Measurements from ENCODE around the gene CCL21.
"Not testable (repeated sequence)": the region's sequence is repeated elsewhere in the genome, so short reads cannot be mapped to it uniquely, and the experiment has no call there.

The CCL21 gene
- 0 reads per million in 2 donors for total RNA-seq

- DNase-seq = no peak
These were observed at the start of gene CCL21 for GRCh38 chr9:34710023-34710422. TSS of gene CCL21 (minus strand) at chr9:34710136. CDS start at chr9:34710066, 70 bp downstream.

- DNase-seq = no peak
These were observed 49.6 kb upstream of the CCL21 start for GRCh38 chr9:34759432-34760134.

GRCh38 chr9:34750320-34750719 lies 40.4 kb upstream of the CCL21 start:
- DNase-seq = not testable (repeated sequence)

- DNase-seq = no peak
These were observed 36.6 kb upstream of the CCL21 start for GRCh38 chr9:34746526-34746925.

DNA sequence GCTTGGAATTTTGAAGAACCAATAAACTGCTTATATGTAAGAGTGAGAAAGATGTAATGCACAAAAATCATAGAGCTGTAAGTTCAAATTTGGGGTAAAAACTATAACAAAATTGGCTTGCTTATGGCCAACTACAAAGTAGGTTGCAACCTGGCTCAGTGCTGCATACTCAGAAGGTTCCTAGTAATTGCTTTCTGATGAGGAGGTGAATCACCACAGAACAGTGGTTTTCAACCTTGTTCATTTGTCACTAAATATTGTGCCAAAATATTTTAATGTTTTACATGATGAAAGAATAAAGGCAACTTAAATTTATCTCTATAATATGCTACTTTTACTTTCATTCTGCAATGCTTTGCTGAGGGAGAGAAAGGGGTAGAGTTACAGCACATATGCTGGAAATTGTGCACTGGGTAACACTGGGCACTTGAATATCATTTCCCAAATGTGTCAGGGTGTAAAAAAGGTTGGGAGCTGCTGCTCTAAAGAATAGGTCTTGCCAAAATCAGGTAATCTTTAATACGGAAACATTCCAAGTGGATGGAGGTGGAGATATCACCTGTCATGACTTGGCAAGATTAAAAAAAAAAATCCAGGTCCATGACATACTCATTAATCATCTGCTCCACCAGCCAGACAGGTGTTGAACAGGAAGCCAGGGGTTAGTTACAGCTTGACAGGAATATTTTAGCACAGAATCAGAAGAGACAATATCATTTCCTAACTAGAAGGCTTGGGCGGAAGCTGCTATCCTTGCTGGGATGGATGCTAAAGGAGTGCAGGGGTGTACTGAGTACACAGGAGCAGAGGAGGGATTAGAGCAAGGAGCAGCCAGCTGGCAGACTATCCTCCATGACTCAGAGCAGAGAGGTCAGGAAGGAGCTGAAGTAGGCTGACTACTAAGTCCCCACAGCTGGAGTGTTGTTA lies 34.6 kb upstream of the CCL21 start:
- DNase-seq = no peak

DNA sequence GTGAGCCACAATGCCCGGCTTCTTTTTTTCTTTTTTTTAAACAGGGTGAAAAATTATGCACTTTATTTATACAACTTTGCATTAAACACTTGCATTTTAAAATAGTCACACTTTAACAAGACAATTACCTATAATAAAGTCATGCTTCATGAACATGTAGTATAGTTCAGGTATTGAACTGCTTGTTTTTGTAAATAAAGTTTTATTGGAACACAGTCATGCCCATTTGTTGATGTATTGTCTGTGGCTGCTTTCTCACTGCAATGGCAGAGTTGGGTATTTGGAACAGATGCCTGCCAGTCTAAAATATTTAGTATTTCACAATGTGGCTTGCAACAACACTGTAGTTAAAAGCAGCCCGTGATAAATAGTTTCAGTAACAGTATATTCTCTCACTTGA lies 32.8 kb upstream of the CCL21 start:
- DNase-seq = no peak

DNA sequence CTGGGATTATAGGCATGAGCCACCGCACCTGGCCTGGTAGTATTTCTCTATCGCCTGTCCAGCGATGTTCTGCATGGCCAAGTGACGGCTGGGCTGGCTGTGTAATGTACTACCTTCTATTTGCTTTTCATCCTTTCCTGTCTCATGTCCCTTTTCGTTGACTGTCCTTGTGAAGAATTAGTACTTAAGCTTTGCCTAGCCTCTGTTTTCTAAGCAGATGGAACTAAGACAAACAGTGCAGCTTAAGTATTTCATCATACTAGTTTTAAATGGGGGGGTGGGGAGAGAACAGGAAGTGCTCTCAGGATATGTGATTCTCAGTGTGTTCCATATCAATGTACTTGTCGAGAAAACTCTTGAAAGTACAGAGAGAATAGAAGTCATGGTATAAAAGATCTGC lies 31.7 kb upstream of the CCL21 start:
- no peak for DNase-seq

- DNase-seq = not testable (repeated sequence)
These were observed 30.2 kb upstream of the CCL21 start for GRCh38 chr9:34740176-34740575.

DNA sequence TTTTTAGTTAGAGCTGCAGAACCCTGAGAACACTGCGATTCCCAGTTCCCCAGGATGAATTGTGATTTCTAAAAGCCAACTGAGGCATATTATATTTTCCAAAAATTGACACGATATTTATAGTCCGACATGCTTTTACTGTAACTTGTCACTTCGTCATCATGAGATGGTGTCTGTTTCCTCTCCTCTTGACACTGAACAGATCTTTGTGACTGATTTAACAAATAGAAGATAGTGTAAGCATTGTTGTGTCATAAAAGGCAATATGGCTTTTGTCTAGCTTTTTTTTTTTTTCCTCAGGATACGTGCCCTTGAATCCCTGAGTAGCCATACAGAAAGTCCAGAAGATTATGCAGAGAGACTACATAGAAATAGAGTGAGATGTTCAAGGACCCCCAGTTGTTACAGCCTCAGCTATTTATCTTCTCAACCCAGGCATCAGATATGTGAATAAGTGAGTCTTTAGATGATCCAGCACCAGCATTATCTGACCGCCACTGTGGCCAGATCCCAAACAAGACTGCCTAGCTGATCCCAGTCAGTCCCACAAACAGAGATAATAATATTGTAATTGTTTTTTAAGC lies 27.8 kb upstream of the CCL21 start:
- no peak for DNase-seq

DNA sequence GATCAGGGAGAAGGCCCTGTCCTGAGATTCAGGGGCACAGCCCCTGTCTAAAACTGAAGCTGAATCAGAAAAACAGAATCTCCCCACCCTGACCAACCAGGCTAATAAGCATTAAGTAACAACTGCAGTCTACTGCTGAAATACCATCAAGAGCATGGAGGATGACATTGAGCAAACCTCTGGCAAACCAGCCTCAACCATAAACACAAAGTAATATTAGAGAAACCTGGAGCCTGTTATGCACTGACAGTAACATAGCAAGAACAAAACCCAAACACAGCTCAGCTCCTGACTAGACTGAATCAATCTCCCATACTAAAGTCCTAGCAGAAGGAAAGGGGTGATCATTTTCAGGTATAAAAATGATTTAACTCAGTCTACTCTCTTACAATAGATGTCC lies 24.8 kb upstream of the CCL21 start:
- no peak for DNase-seq

GRCh38 chr9:34732886-34733285 lies 22.9 kb upstream of the CCL21 start:
- DNase-seq = no peak

- DNase-seq = no peak
These were observed 22.5 kb upstream of the CCL21 start for GRCh38 chr9:34732478-34732877.

DNA sequence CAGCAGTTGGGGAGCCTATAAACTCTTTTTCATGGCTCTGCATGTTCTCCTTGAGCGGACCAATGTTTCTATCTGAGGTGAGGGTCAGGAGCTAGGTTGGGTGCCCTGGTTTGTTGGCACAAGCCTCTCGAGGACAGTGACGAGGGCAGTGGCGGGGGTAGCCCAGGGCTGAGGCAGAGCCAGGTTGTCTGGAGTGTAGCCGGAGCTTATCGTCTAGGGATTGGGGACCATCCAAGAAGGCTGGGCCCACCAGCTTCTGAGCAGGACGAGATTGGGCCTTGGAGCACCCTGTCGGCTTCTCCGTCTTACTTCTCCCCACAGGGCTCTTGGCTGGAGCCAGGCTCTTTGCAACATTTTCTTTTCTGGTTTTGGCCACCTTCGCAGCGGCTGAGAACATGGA lies 13.2 kb upstream of the CCL21 start:
- DNase-seq = no peak

GRCh38 chr9:34719769-34720025 lies 9.8 kb upstream of the CCL21 start:
- DNase-seq = not testable (repeated sequence)

DNA sequence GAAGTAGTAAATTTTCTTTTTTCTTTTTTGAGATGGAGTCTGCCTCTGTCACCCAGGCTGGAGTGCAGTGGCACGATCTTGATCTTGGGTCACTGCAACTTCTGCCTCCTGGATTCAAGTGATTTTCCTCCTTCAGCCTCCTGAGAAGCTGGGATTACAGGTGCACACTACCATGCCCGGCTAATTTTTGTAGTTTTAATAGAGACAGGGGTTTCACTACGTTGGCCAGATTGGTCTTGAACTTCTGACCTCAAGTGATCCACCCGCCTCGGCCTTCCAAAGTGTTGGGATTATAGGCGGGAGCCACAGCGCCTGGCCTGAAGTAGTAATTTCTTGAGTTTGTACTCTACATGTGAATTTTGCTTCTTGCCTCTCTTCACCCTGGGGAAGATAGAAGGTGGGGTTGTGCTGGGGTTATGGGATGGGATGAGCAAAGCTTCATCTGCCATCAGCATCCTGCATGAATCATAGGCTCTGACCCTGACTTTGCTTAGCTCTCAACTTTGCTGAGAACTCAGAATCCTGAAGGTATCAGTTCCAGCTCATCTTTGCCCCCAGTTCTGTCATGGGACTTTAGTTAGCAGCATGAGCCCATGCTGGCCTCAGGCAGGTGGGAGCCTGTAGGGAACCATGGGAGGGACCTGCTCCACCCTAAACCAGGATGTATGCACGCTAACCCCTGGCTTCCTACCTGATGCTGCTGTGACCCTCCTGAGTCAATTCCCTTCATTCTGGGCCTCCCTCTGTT lies 9.3 kb upstream of the CCL21 start:
- no peak for DNase-seq

DNA sequence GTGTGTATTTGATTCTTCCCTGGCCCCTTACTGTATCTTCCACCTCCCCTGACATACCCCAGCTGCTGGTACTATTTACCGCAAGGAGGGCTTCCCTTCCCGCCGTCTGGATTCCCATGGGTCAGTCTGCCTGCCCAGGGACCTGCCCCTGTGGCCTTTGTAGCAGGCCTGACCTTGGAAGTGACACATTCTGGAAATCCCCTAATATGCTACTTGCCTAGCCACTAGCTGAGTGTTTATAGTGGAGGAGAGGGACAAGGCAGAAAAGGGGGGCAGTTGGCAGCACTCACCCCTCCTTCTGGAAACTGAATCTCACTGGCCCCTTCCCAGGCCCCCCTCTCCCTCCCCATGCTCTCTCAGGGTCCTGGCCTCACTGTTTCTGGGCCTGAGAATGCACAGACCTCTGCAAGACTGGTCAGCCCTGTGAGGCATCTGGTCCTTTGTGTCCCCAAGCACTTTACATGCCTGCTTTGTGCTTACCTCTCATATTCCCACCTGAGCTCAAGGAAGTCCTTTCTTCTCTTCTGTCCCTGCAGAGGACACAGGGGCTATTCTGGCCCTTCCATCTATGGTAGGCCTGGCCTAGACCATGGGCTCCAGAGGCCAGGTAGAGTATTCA lies 8.2 kb upstream of the CCL21 start:
- DNase-seq = no peak

GRCh38 chr9:34716711-34717110 lies 6.8 kb upstream of the CCL21 start:
- no peak for DNase-seq

DNA sequence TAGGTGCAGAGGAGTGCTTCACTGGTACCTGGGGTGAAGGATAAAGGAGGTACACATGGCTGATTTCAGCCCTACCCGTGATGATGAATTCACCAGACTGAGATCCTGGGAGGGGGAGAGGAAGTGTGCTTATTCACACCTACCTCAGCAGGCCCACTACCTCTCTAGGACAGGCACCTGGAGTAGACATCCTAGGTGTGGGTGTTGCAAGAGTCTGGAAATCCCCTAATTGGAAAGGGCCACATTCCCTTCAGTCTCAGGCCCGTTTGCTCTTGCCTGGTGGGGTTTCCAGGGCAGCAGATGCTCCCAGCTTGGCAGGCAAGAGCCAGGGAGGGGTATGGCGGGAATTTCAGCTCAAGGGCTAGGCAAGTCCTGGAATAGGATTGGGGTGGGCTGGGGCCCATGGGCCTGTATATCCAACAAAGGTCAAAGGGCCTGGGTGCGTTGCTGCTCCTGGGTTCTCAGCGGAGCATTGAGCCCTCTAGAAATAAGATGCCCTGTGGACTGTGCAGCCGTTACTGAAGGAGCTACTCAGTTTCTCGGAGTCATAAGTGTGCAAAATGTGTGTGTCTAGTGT lies 5.8 kb upstream of the CCL21 start:
- no peak for DNase-seq

DNA sequence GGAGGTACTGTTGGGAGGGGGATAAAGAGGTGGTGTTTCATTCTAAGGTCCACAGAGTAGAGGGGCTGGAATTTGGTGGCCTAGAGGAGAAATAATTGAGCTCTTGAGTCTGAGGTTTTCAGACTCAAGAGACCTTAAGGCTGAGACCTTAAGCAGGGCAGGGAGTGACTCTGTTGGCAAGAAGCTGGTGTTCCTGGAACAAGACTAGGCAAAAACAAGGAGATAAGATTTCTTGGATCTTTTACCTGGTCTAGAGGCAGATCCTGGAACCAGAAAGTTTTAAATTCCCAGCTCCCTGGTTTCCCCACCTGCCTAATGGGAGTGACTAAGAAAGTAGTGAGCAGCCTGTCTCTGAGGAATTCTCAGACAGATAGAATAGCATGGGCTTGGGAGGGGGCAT lies 4.1 kb upstream of the CCL21 start:
- no peak for DNase-seq

DNA sequence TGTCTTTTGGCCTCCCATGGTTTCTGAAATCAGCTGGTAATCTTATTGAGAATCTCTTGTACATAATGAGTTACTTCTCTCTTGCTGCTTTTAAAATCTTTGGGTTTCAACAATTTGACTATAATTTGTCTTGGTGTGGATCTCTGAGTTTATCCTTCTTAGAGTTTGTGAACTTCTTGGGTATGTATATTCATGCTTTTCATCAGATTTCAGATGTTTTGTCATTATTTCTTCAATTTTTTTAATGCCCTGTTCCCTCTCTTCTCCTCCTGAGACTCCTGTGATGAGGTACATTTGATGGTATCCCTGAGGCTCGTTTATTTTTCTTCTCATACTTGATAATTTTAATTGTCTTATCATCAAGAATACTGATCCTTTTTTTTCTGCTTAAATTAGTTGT lies 2.2 kb upstream of the CCL21 start:
- no peak for DNase-seq

DNA sequence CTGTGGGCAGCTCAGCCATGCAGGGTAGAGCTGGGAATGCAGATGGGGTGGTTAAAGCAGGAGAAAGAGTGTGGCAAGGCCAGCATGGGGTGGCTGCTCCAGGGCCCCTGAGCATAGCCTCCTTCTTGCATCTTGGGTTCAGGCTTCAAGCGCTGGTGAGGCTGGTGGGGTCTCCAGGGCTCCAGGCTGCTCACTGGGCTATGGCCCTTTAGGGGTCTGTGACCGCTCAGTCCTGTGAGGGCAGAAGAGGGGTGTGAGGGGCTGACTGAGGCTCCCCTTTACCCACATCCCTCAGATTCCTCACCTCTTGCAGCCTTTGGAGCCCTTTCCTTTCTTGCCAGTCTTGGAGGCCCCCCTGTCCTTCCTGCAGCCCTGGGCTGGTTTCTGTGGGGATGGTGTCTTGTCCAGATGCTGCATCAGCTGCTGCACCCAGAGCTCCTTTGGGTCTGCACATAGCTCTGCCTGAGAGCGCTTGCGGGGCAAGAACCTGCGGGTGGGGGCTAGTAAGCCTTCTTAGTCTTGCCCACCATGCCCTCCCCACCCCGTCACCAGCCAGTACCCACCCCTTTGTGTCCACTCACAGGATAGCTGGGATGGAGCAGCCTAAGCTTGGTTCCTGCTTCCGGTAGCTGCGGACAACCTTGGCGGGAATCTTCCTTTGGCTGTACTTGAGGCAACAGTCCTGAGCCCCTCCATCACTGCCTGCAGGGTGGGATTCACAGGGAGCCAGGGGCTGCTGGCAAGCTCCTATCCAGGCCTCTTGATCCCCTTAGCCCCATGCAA lies 549 bp downstream of the CCL21 start:
- no peak for DNase-seq

DNA sequence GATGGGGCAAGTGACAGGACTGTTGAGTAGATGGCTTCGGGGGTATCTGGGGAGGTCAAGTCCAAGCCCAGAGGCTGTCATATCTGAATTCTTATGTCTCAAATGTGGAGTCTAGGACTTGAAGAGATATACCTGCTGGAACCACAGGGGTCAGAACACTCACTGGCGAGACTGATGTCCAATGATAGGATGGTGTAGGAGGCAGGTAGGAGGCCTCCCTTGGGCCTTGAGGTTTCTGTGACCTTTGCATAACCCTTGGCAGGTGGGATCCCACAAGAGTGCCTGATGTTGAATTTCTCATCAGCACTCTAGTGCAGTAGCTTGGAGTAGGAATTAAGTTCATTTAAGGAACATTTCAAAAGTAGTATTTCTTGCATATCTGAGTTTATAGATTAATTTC lies 2.8 kb downstream of the CCL21 start:
- DNase-seq = no peak

All from T-helper 9 cell (primary cell).